HFFc6 (cell line): Measurements from ENCODE around the gene MAP4K4. TPM values are rescaled to one million over a fixed set of nuclear protein-coding genes. Genes with fewer than 3 reads are reported as not detected.
"Not testable (repeated sequence)": the region's sequence is repeated elsewhere in the genome, so short reads cannot be mapped to it uniquely, and the experiment has no call there.

Experiments used
- DNase-seq: peaks from one replicate; pipeline ENCODE4 v3.0.0-alpha.2; 2018
- H3K27ac Mint-ChIP-seq: 2 replicates; pipeline ENCODE4 v1.8.0; 2020; ENCODE audit warnings: mild to moderate bottlenecking, mixed read lengths
- H3K27me3 Mint-ChIP-seq: 2 replicates; pipeline ENCODE4 v1.8.0; 2021; ENCODE audit warnings: mild to moderate bottlenecking, moderate library complexity, mixed read lengths; ENCODE audit not compliant: insufficient read depth
- H3K36me3 Mint-ChIP-seq: 2 replicates; pipeline ENCODE4 v1.8.0; 2021; ENCODE audit warnings: low read depth, mixed read lengths
- H3K4me1 Mint-ChIP-seq: 2 replicates; pipeline ENCODE4 v1.8.0; 2020; ENCODE audit warnings: low read depth, mixed read lengths
- H3K4me3 Mint-ChIP-seq: 2 replicates; pipeline ENCODE4 v1.8.0; 2020; ENCODE audit warnings: mild to moderate bottlenecking, moderate library complexity, mixed read lengths
- H3K9me3 Mint-ChIP-seq: 2 replicates; pipeline ENCODE4 v1.8.0; 2020; ENCODE audit warnings: mild to moderate bottlenecking, mixed read lengths
- CTCF ChIP-seq: fragments of 200-600 bp; sonication (generic); IDR thresholded peaks from 2 replicates; pipeline ENCODE4 v1.5.0; 2021; ENCODE audit warnings: antibody characterized with exemption, mild to moderate bottlenecking
- total RNA-seq, 6 experiments: library from RNA; stranded (reverse); fragmentation: NEBNext Ultra II Directional; extraction: Animal tissue kit (Norgen Biotek cat#: 25700); gene quantifications; 2 replicates in 1 of 6; 3 replicates in 5 of 6; pipeline ENCODE4 v1.2.3, GENCODE V29; 2021

The MAP4K4 gene
- total RNA-seq, 6 experiments from 2014 or later: 103 to 124 (median 121) TPM

- H3K27ac Mint-ChIP-seq: no peak overlapping the region
- peaks cover 19% of the 10 kb centered on the region for H3K9me3 Mint-ChIP-seq
- H3K27me3 Mint-ChIP-seq: peaks cover 2% of the 10 kb centered on the region; the same call in 1 of the 2 replicates
- TF ChIP-seq CTCF: no peak
- H3K4me3 Mint-ChIP-seq: no peak overlapping the region
- no peak for DNase-seq
- H3K4me1 Mint-ChIP-seq: no peaks in the 10 kb centered on the region
- peaks cover 10% of the 10 kb centered on the region; the same call in 1 of the 2 replicates for H3K36me3 Mint-ChIP-seq
Observed at GRCh38 chr2:101930847-101931246, 233.3 kb downstream of the MAP4K4 start.

- peaks cover 2% of the 10 kb centered on the region; the same call in 1 of the 2 replicates for H3K27me3 Mint-ChIP-seq
- peaks cover 9% of the 10 kb centered on the region; the same call in 1 of the 2 replicates for H3K36me3 Mint-ChIP-seq
- H3K9me3 Mint-ChIP-seq: peaks cover 18% of the 10 kb centered on the region
- TF ChIP-seq CTCF: no peak
- no peak for DNase-seq
- no peak overlapping the region for H3K27ac Mint-ChIP-seq
- no peak overlapping the region for H3K4me3 Mint-ChIP-seq
- no peaks in the 10 kb centered on the region for H3K4me1 Mint-ChIP-seq
Observed at GRCh38 chr2:101931402-101931801, 233.9 kb downstream of the MAP4K4 start.

GRCh38 chr2:101935764-101936163 is 238.3 kb downstream of the MAP4K4 start:
- Mint-ChIP-seq H3K27me3 (peaks cover 16% of the 10 kb centered on the region), H3K9me3 (peaks cover 16% of the 10 kb centered on the region)
- not testable (repeated sequence) for H3K36me3 Mint-ChIP-seq, H3K4me1 Mint-ChIP-seq, H3K27ac Mint-ChIP-seq, DNase-seq, H3K4me3 Mint-ChIP-seq

GRCh38 chr2:101942851-101943250 is 245.3 kb downstream of the MAP4K4 start:
- H3K4me3 Mint-ChIP-seq: no peak overlapping the region
- peaks cover 2% of the 10 kb centered on the region for H3K36me3 Mint-ChIP-seq

More at GRCh38 chr2:101942851-101943250, 245.3 kb downstream of the MAP4K4 start:
- no peaks in the 10 kb centered on the region for H3K4me1 Mint-ChIP-seq
- no peak for TF ChIP-seq CTCF
- no peak for DNase-seq
- peaks cover 31% of the 10 kb centered on the region for H3K27me3 Mint-ChIP-seq
- H3K9me3 Mint-ChIP-seq: peaks cover 8% of the 10 kb centered on the region
- no peak overlapping the region for H3K27ac Mint-ChIP-seq

Other genes with a start within 250 kb of the MAP4K4 start
- gene RFX8, start 222.6 kb upstream of the MAP4K4 start, total RNA-seq: 1 to 10 TPM; 2.8 to 8.0 (median 5.3) TPM